HG02970 (cell line): Measurements from ENCODE around the gene IFT122.

Experiments
- ATAC-seq: cut with Tn5 transposase; IDR thresholded peaks from one replicate; pipeline ENCODE4 v1.9.1; 2021; ENCODE audit warnings: mild to moderate bottlenecking, moderate library complexity, moderate number of reproducible peaks; ENCODE audit not compliant: unreplicated experiment, low FRiP score

IFT122 gene

GRCh38 chr3:129554356-129555152, 114.5 kb downstream of the IFT122 start:
- no peak for ATAC-seq

GRCh38 chr3:129555153-129555550, 115.1 kb downstream of the IFT122 start:
- ATAC-seq = no peak

- no peak for ATAC-seq
Observed at GRCh38 chr3:129555616-129556357, 115.8 kb downstream of the IFT122 start.

GRCh38 chr3:129556358-129556695, 116.3 kb downstream of the IFT122 start:
- ATAC-seq = no peak

- ATAC-seq = no peak
Observed at GRCh38 chr3:129556890-129557547, 117.0 kb downstream of the IFT122 start.

GRCh38 chr3:129557548-129557894, 117.5 kb downstream of the IFT122 start:
- no peak for ATAC-seq

- ATAC-seq = no peak
Observed at GRCh38 chr3:129558081-129558771, 118.2 kb downstream of the IFT122 start.

- ATAC-seq = no peak
Observed at GRCh38 chr3:129558772-129559564, 118.9 kb downstream of the IFT122 start.

- ATAC-seq = no peak
Observed at GRCh38 chr3:129559565-129560079, 119.6 kb downstream of the IFT122 start.

GRCh38 chr3:129560269-129560787, 120.3 kb downstream of the IFT122 start:
- no peak for ATAC-seq

- ATAC-seq = no peak
Observed at GRCh38 chr3:129560911-129561594, 121.0 kb downstream of the IFT122 start.

- no peak for ATAC-seq
Observed at GRCh38 chr3:129561619-129562248, 121.7 kb downstream of the IFT122 start.

- ATAC-seq = no peak
Observed at GRCh38 chr3:129562803-129563202, 122.8 kb downstream of the IFT122 start.

- ATAC-seq = no peak
Observed at GRCh38 chr3:129563332-129563731, 123.3 kb downstream of the IFT122 start.

GRCh38 chr3:129563850-129564535, 124.0 kb downstream of the IFT122 start:
- no peak for ATAC-seq

- no peak for ATAC-seq
Observed at GRCh38 chr3:129564981-129565644, 125.1 kb downstream of the IFT122 start.

GRCh38 chr3:129565902-129566301, 125.9 kb downstream of the IFT122 start:
- no peak for ATAC-seq
